ENCODE data around the gene TSPYL1. TPM values are rescaled to one million over a fixed set of nuclear protein-coding genes. Genes with fewer than 3 reads are reported as not detected.

Gene TSPYL1
- total RNA-seq, 1 experiment from 2014 or later = 57.3 TPM

DNA sequence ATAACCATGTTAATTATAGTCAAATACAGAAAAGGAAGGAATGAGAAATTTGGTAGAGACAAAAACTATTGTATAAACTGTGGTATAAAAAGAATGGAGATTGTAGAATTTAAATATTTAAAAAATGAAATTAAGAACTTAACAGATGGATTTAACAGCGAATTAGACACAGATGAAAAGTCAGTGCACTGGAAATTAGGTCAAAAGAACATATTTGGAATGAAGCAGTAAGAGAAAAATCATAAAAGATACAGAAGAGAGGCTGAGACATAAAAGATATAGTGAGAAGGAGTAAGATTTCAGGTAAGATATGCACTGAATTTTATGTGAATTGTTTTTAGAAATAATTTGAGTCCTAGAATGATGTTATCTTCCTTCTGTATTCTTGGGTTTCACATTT is 39.9 kb downstream of the TSPYL1 start:
- BruUV-seq (replicated peaks) = no TSS peak
- Mint-ChIP-seq H3K36me3 (ENCODE audit: insufficient read depth, unreplicated experiment) (peaks cover 25% of the 10 kb centered on the region), H3K4me1 (ENCODE audit: low read depth, unreplicated experiment) (no peaks in the 10 kb centered on the region), H3K27ac (ENCODE audit: unreplicated experiment) (no peak overlapping the region), H3K27me3 (ENCODE audit: insufficient read depth, unreplicated experiment) (no peaks in the 10 kb centered on the region), H3K4me3 (ENCODE audit: unreplicated experiment) (no peak overlapping the region), H3K9me3 (ENCODE audit: unreplicated experiment) (no peaks in the 10 kb centered on the region)
- Histone ChIP-seq H3K4me1 (peaks cover 7% of the 10 kb centered on the region; the same call in 1 of the 2 replicates), H3K27me3 (replicated peaks; ENCODE audit: control insufficient read depth, insufficient read depth, low read length) (no peaks in the 10 kb centered on the region), H3K9me3 (no peaks in the 10 kb centered on the region), H3K4me3 (ENCODE audit: low read depth, low read length) (no peak overlapping the region), H3K36me3 (ENCODE audit: control insufficient read depth, insufficient read depth, low read length) (no peaks in the 10 kb centered on the region; the same call in 1 of the 2 replicates)
- TF ChIP-seq, protein P1, sequence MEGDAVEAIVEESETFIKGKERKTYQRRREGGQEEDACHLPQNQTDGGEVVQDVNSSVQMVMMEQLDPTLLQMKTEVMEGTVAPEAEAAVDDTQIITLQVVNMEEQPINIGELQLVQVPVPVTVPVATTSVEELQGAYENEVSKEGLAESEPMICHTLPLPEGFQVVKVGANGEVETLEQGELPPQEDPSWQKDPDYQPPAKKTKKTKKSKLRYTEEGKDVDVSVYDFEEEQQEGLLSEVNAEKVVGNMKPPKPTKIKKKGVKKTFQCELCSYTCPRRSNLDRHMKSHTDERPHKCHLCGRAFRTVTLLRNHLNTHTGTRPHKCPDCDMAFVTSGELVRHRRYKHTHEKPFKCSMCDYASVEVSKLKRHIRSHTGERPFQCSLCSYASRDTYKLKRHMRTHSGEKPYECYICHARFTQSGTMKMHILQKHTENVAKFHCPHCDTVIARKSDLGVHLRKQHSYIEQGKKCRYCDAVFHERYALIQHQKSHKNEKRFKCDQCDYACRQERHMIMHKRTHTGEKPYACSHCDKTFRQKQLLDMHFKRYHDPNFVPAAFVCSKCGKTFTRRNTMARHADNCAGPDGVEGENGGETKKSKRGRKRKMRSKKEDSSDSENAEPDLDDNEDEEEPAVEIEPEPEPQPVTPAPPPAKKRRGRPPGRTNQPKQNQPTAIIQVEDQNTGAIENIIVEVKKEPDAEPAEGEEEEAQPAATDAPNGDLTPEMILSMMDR (IDR thresholded peaks at IDR 0.05; ENCODE audit: insufficient read depth in 1 of 2, low read depth in 1 of 2, low read length in 1 of 2, severe bottlenecking in 1 of 2, unreplicated experiment in 1 of 2) = no peak
- CTCF ChIA-PET = no interaction called here
- POLR2A ChIA-PET = no interaction called here
- DNase-seq = no peak
- intact Hi-C loops (cut with micrococcal nuclease; ENCODE audit: unreplicated experiment) = no loop called here

DNA sequence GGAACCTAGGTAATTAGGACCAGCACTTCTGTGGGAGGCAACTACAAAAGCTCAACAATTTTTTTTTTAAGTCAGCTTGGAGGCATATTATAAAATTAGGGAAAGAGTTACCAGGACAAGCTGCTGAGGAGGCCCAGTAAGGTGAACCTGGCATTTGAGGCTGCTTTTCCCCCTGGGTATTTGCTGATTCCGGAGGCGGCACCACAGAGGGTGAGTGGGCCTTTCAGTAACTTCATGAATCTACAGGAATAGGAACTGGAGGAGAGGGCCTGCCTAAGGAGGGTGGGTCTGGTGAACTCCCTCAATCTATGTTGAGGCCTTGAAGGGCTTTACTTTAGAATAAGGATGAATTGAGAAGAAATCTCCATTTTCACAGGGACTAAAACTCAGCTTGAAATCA is 40.5 kb downstream of the TSPYL1 start:
- H3K9me3 ChIP-seq = no peaks in the 10 kb centered on the region
- H3K4me1 Mint-ChIP-seq (ENCODE audit: low read depth, unreplicated experiment) = no peaks in the 10 kb centered on the region
- TF ChIP-seq, protein P1 (IDR thresholded peaks at IDR 0.05; ENCODE audit: insufficient read depth in 1 of 2, low read depth in 1 of 2, low read length in 1 of 2, severe bottlenecking in 1 of 2, unreplicated experiment in 1 of 2) = no peak
- no peaks in the 10 kb centered on the region for H3K27me3 Mint-ChIP-seq (ENCODE audit: insufficient read depth, unreplicated experiment)
- H3K9me3 Mint-ChIP-seq (ENCODE audit: unreplicated experiment) = no peaks in the 10 kb centered on the region
- no peak overlapping the region for H3K4me3 ChIP-seq (ENCODE audit: low read depth, low read length)
- no peaks in the 10 kb centered on the region; the same call in 1 of the 2 replicates for H3K36me3 ChIP-seq (ENCODE audit: control insufficient read depth, insufficient read depth, low read length)
- H3K36me3 Mint-ChIP-seq (ENCODE audit: insufficient read depth, unreplicated experiment) = peaks cover 25% of the 10 kb centered on the region
- DNase-seq = no peak
- no peak overlapping the region for H3K27ac Mint-ChIP-seq (ENCODE audit: unreplicated experiment)
- ChIA-PET POLR2A (no interaction called here), CTCF (no interaction called here)
- intact Hi-C loops (cut with micrococcal nuclease; ENCODE audit: unreplicated experiment) = no loop called here
- H3K27me3 ChIP-seq (replicated peaks; ENCODE audit: control insufficient read depth, insufficient read depth, low read length) = no peaks in the 10 kb centered on the region
- no TSS peak for BruUV-seq (replicated peaks)
- H3K4me3 Mint-ChIP-seq (ENCODE audit: unreplicated experiment) = no peak overlapping the region
- H3K4me1 ChIP-seq = peaks cover 3% of the 10 kb centered on the region; the same call in 1 of the 2 replicates

DNA sequence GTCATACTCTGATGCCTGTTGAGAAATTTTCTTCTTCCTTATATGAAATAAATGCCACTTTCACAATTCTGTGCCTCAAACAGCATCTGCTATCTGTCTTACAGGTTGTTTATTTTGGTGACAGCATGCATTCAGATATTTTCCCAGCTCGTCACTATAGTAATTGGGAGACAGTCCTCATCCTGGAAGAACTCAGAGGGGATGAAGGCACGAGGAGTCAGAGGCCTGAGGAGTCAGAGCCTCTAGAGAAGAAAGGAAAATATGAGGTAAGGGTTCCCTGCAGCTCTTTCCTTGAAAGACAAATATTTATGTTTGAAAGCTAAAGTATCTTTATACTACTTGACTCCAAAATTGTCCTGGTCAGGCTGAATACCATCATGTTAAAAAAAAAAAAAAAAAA is 41.6 kb downstream of the TSPYL1 start:
- BruUV-seq (replicated peaks) = no TSS peak
- no peak overlapping the region for H3K27ac Mint-ChIP-seq (ENCODE audit: unreplicated experiment)
- H3K4me3 ChIP-seq (ENCODE audit: low read depth, low read length) = no peak overlapping the region
- intact Hi-C loops (cut with micrococcal nuclease; ENCODE audit: unreplicated experiment) = no loop called here
- H3K4me1 ChIP-seq = no peaks in the 10 kb centered on the region
- no peaks in the 10 kb centered on the region for H3K4me1 Mint-ChIP-seq (ENCODE audit: low read depth, unreplicated experiment)
- ChIA-PET POLR2A (no interaction called here), CTCF (no interaction called here)
- H3K36me3 ChIP-seq (ENCODE audit: control insufficient read depth, insufficient read depth, low read length) = no peaks in the 10 kb centered on the region; the same call in 1 of the 2 replicates
- H3K9me3 Mint-ChIP-seq (ENCODE audit: unreplicated experiment) = no peaks in the 10 kb centered on the region
- H3K4me3 Mint-ChIP-seq (ENCODE audit: unreplicated experiment) = no peak overlapping the region
- TF ChIP-seq, protein P1 (IDR thresholded peaks at IDR 0.05; ENCODE audit: insufficient read depth in 1 of 2, low read depth in 1 of 2, low read length in 1 of 2, severe bottlenecking in 1 of 2, unreplicated experiment in 1 of 2) = no peak
- peaks cover 25% of the 10 kb centered on the region for H3K36me3 Mint-ChIP-seq (ENCODE audit: insufficient read depth, unreplicated experiment)
- H3K9me3 ChIP-seq = no peaks in the 10 kb centered on the region
- H3K27me3 ChIP-seq (replicated peaks; ENCODE audit: control insufficient read depth, insufficient read depth, low read length) = no peaks in the 10 kb centered on the region
- H3K27me3 Mint-ChIP-seq (ENCODE audit: insufficient read depth, unreplicated experiment) = no peaks in the 10 kb centered on the region
- no peak for DNase-seq

All from Caco-2 (cell line).